SKM-1 (cell line): ENCODE measurements around the gene PPFIA1.

Experiments used
- DNase-seq: peaks from one replicate; lab custom pipeline; 2025; ENCODE audit not compliant: unreplicated experiment; lab: John Stamatoyannopoulos, UW

The PPFIA1 gene

GRCh38 chr11:70411713-70412452 is 141.4 kb downstream of the PPFIA1 start:
- no peak for DNase-seq

- no peak for DNase-seq
Observed at GRCh38 chr11:70413151-70413550, 142.7 kb downstream of the PPFIA1 start.

GRCh38 chr11:70414341-70415100 is 144.0 kb downstream of the PPFIA1 start:
- DNase-seq: no peak

- no peak for DNase-seq
Observed at GRCh38 chr11:70415191-70415590, 144.7 kb downstream of the PPFIA1 start.

GRCh38 chr11:70415642-70416395 is 145.3 kb downstream of the PPFIA1 start:
- no peak for DNase-seq

GRCh38 chr11:70416881-70417280 is 146.4 kb downstream of the PPFIA1 start:
- no peak for DNase-seq

- no peak for DNase-seq
Observed at GRCh38 chr11:70418130-70418529, 147.6 kb downstream of the PPFIA1 start.

GRCh38 chr11:70419307-70420007 is 149.0 kb downstream of the PPFIA1 start:
- no peak for DNase-seq

- no peak for DNase-seq
Observed at GRCh38 chr11:70420008-70420464, 149.5 kb downstream of the PPFIA1 start.

GRCh38 chr11:70420496-70420895 is 150.0 kb downstream of the PPFIA1 start:
- no peak for DNase-seq

GRCh38 chr11:70421123-70421522 is 150.6 kb downstream of the PPFIA1 start:
- DNase-seq: no peak

GRCh38 chr11:70422692-70423522 is 152.4 kb downstream of the PPFIA1 start:
- DNase-seq: no peak

GRCh38 chr11:70423523-70424505 is 153.3 kb downstream of the PPFIA1 start:
- DNase-seq: no peak

- no peak for DNase-seq
Observed at GRCh38 chr11:70424765-70425344, 154.4 kb downstream of the PPFIA1 start.

GRCh38 chr11:70427436-70427835 is 156.9 kb downstream of the PPFIA1 start:
- no peak for DNase-seq

- DNase-seq: no peak
Observed at GRCh38 chr11:70428701-70429427, 158.4 kb downstream of the PPFIA1 start.

- no peak for DNase-seq
Observed at GRCh38 chr11:70429428-70429705, 158.9 kb downstream of the PPFIA1 start.
